Kidney (tissue), 14 donors: ENCODE measurements around the gene PPP2R2C. TPM values are rescaled to one million over a fixed set of nuclear protein-coding genes. Genes with fewer than 3 reads are reported as not detected.
A peak's percentile ranks its signal among the peaks of the same experiment; 100 is the strongest.

Experiments used
- DNase-seq, 5 donors: peaks; one replicate each; pipeline ENCODE4 v3.0.0-alpha.2; 2013 to 2020
- FAIRE-seq: peaks from 2 replicates; lab custom pipeline; 2012; peaks lifted over from hg19 to GRCh38; lab: Jason Lieb, UNC
- H3K27ac ChIP-seq, 2 donors: one replicate each; pipeline ENCODE4 v1.7.0; 2013; ENCODE audit warnings: low read depth in 2 of 2, low read length in 2 of 2, inconsistent platforms in 1 of 2
- H3K27me3 ChIP-seq: one replicate; pipeline ENCODE4 v1.7.1; 2013; ENCODE audit warnings: low read length, inconsistent platforms; ENCODE audit not compliant: control insufficient read depth, insufficient read depth
- H3K36me3 ChIP-seq, 3 donors: one replicate each; pipeline versions ENCODE4 v1.7.0 to v1.7.1; 2013; ENCODE audit warnings: low read length in 3 of 3, control low read depth in 1 of 3, inconsistent platforms in 1 of 3; ENCODE audit not compliant: insufficient read depth in 3 of 3, control insufficient read depth in 2 of 3
- H3K4me1 ChIP-seq, 3 donors: one replicate each; pipeline versions ENCODE4 v1.7.0 to v1.7.1; 2013; ENCODE audit warnings: low read length in 3 of 3, inconsistent platforms in 1 of 3, low read depth in 1 of 3; ENCODE audit not compliant: control insufficient read depth in 2 of 3, insufficient read depth in 2 of 3
- H3K4me3 ChIP-seq, 3 donors: one replicate each; pipeline versions ENCODE4 v1.7.0 to v1.8.1; 2013; ENCODE audit warnings: low read length in 3 of 3, control low read depth in 1 of 3, inconsistent platforms in 1 of 3
- H3K9ac ChIP-seq, 3 donors: one replicate each; pipeline versions ENCODE4 v1.7.0 to v1.7.1; 2013; ENCODE audit warnings: low read length in 3 of 3, control low read depth in 1 of 3, inconsistent platforms in 1 of 3
- H3K9me3 ChIP-seq, 3 donors: one replicate each; pipeline versions ENCODE4 v1.7.0 to v1.7.1; 2013; ENCODE audit warnings: low read length in 3 of 3, control low read depth in 1 of 3, inconsistent platforms in 1 of 3; ENCODE audit not compliant: control insufficient read depth in 2 of 3, insufficient read depth in 1 of 3
- CTCF ChIP-seq: IDR thresholded peaks from 3 replicates; pipeline ENCODE4 v1.5.1; 2012; ENCODE audit warnings: mild to moderate bottlenecking, moderate library complexity, borderline replicate concordance; ENCODE audit not compliant: insufficient read depth; ENCODE audit errors: extremely low read depth
- intact Hi-C: fragments of 100-400 bp; cut with DNase I; formaldehyde crosslinking; loops from one replicate; pipeline ENCODE4 v1.11.1; 2022
- polyA plus RNA-seq: library from polyadenylated mRNA; stranded (reverse); fragments of 350-450 nt; fragmentation: Illumina TruSeq; extraction: RNeasy Lipid Tissue Mini Kit (QIAGEN cat#74804); gene quantifications from one replicate; pipeline ENCODE4 v1.2.3, GENCODE V29; 2014; ENCODE audit warnings: low read depth, low replicate concordance; ENCODE audit not compliant: insufficient read depth
- total RNA-seq: library from RNA; stranded (reverse); fragmentation: NEBNext Ultra II Directional; extraction: Animal tissue kit (Norgen Biotek cat#: 25700); gene quantifications from one replicate; pipeline ENCODE4 v1.2.1, GENCODE V29; 2021
- donor health status: control.
- donor health status: control.
- donor health status: control.
- donor health status: control.
- donor health status: control.
- donor health status: DM: yes; HTN: yes; CAD: no.
- donor health status: Normal renal cell carcinoma (clear cell type).

The PPP2R2C gene
- total and polyA plus RNA-seq, 2 donors from 2014 or later: 0.39 to 0.82 TPM

- Histone ChIP-seq H3K27me3 (no peaks in the 10 kb centered on the region), H3K4me1 (peaks cover 0 to 4% (median 0%) of the 10 kb centered on the region in 3 donors), H3K27ac (no peak overlapping the region), H3K9ac (no peak overlapping the region), H3K4me3 (no peak overlapping the region), H3K36me3 (peaks cover 0 to 6% (median 0%) of the 10 kb centered on the region in 3 donors), H3K9me3 (no peaks in the 10 kb centered on the region)
- DNase-seq (no peak), FAIRE-seq (no peak)
- intact Hi-C loops: no loop called here
- TF ChIP-seq CTCF: no peak
Observed at GRCh38 chr4:6306299-6306698, 166.1 kb downstream of the PPP2R2C start.

DNA sequence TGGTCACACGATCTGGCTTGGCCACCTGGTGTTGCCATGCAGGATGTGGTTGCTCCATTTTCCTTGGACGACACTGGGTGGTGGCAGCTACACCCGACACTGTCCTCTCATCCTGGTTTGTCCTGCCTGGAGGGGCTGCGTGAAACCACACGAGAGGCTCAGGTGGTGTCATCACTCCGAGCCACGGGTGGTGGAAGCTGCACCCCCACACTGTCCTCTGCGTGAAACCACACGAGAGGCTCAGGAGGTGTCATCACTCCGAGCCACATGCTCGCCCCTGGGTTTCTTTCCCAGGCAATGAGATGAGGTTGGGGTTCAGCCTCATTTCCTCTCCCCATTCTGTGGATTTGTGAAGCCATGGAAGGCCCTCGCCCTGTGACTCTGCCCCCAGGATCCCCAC is 168.5 kb downstream of the PPP2R2C start:
- Histone ChIP-seq H3K36me3 (peaks cover 0 to 10% (median 0%) of the 10 kb centered on the region in 3 donors), H3K4me3 (no peak overlapping the region), H3K27ac (no peak overlapping the region), H3K27me3 (no peaks in the 10 kb centered on the region), H3K4me1 (peaks cover 0 to under 1% (median 0%) of the 10 kb centered on the region in 3 donors), H3K9ac (no peak overlapping the region), H3K9me3 (no peaks in the 10 kb centered on the region)
- no peak for FAIRE-seq
- no peak for DNase-seq
- TF ChIP-seq CTCF: no peak
- intact Hi-C loops: no loop called here

GRCh38 chr4:6302869-6303268 is 169.5 kb downstream of the PPP2R2C start:
- Histone ChIP-seq H3K36me3 (peaks cover 0 to 10% (median 0%) of the 10 kb centered on the region in 3 donors), H3K9ac (no peak overlapping the region), H3K9me3 (no peaks in the 10 kb centered on the region), H3K4me1 (no peaks in the 10 kb centered on the region), H3K27me3 (no peaks in the 10 kb centered on the region), H3K27ac (no peak overlapping the region), H3K4me3 (no peak overlapping the region)
- no peak for TF ChIP-seq CTCF
- no peak for FAIRE-seq
- DNase-seq: peak in 2 of 5 donors; percentile 21 to 29
- intact Hi-C loops: no loop called here
